Mammary epithelial cell (primary cell): ENCODE results near the gene F5.

Experiments used
- CTCF ChIP-seq, 2 donors: IDR thresholded peaks in 1 of 2; conservative IDR thresholded peaks in 1 of 2; 2 replicates each; pipeline ENCODE4 v1.5.1; 2011 to 2012; ENCODE audit warnings: inconsistent platforms in 2 of 2, low read length in 2 of 2, mild to moderate bottlenecking in 2 of 2, control low read depth in 1 of 2, low read depth in 1 of 2; ENCODE audit not compliant: insufficient read depth in 1 of 2; ENCODE audit errors: extremely low read depth in 1 of 2
- EZH2 ChIP-seq: IDR thresholded peaks from 2 replicates; pipeline ENCODE4 v1.6.1; 2012; ENCODE audit warnings: low read length, inconsistent platforms, borderline replicate concordance

GRCh38 chr1:169479363-169480066 lies 106.8 kb downstream of the F5 start:
- no peak for TF ChIP-seq CTCF (conservative IDR thresholded peaks at IDR 0.05 in 1 of 2, IDR thresholded peaks at IDR 0.05 in 1 of 2; ENCODE audit: extremely low read depth in 1 of 2, insufficient read depth in 1 of 2, low read depth in 1 of 2, low read length in 2 of 2)
- TF ChIP-seq EZH2: no peak
